SIG-M5 treated with dmso at 0.1 percent for 504 hours (cell line): ENCODE data around the gene LYRM4.

Experiments used
- DNase-seq: peaks from one replicate; lab custom pipeline; 2025; ENCODE audit not compliant: unreplicated experiment; lab: John Stamatoyannopoulos, UW

LYRM4 gene

DNA sequence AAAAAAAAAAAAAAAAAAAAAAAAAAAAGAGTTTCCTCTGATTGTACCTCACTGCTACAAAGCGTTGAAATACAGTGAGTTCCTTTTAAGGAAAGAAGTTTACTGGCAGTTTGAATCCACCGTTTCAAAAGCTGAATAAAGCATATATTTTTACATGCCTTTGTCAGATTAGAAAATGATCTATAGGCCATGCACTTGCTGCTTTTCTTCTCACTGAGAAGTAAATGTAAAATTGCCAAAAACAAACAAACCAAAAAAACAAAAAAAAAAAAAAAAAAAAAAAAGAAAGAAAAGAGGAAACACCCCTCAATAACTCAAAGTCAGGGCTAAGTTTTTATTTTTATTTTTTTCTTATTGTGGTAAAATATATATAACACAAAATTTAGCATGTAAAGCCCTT, 81.9 kb downstream of the LYRM4 start:
- no peak for DNase-seq

DNA sequence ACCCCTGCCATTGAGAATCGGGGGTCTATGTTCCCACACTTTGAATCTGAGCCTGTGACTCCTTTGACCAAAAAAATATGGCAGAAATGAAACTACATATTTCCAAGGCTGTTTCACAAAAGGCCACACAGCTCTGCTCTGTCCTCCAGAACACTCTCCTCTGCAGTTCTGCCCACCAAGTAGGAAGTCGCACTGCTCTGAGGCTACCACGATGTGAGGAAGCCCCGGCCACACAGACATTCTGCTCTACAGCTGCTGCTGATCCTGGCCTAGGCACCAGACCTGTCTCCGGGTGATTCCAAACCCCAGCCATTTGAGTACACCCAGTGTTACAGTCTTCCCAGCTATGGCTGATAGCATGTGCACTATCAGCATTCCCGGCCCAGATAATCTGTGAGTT, 85.1 kb downstream of the LYRM4 start:
- DNase-seq, result no peak

DNA sequence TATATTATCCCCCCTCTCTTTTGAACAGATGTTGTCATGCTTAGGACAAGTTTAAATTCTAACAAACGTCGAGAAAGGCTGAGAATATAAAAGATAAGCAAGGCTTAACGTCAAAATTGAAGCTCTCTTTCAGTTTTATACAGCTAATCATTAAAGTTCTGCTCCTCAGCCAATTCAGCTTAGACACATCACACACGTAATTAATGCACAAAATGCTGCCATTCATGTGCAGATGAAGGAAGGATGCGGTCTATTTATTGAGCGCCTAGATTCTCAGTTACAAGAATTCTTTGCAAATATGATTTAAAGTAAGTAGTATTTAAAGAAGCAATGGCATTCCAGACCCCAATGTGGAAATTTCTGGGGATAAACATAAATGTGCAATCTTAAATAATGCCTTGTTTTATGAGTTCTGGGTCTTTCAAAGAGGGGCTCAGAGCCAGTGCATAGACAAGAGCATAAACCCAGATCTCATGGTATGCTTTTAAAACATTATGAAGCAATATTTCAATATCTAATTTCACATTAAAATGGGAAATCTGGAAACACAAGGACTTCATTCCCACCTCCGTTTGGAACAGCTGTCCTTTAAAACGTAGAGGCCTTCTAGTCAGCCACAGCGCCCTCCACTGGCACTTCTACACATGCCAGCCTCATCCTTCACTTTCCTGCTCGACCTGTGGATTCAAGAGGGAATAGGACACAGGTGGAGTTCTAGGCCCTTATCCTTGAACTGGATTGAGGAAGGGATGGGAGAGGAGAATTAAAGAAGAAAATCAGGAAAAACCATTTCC, 85.8 kb downstream of the LYRM4 start:
- no peak for DNase-seq

DNA sequence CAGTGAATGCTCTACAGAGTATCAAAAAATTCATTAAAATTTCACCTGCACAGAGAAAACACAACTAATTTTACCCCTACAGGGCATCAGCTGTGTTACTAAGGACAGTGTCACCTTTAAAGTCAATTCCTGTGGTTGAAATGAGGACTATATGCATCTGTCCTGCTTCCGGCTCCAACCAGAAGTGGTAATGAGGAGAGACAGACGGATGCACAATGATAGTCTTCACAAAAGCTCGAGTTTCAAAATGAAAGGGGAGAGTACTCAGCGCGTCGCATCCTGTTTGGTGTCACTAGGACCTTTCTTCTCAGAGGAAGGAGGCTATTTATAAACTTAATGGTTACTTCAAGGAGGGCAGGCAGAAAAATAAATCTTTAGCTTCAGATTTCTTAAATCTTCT, 86.5 kb downstream of the LYRM4 start:
- DNase-seq, result no peak

DNA sequence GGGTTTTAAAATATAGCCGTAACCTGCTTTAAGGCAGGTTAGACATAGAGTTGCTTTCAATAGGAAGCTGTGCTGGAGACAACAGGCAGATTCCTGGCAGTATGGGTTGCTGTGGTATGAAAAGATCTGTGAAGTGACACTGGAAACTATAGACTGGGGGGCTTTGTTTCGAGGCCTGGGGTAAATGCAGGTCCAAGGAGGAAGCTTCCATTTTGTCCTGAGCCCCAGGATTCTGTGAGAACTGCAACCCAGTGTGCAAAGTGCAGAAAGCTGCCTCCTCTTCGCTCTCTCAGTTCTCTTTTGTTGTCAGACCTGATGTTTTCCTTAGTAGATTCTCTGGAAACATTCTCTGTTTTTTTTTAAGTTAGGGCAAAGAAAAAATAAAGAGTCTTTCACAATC, 86.9 kb downstream of the LYRM4 start:
- no peak for DNase-seq

DNA sequence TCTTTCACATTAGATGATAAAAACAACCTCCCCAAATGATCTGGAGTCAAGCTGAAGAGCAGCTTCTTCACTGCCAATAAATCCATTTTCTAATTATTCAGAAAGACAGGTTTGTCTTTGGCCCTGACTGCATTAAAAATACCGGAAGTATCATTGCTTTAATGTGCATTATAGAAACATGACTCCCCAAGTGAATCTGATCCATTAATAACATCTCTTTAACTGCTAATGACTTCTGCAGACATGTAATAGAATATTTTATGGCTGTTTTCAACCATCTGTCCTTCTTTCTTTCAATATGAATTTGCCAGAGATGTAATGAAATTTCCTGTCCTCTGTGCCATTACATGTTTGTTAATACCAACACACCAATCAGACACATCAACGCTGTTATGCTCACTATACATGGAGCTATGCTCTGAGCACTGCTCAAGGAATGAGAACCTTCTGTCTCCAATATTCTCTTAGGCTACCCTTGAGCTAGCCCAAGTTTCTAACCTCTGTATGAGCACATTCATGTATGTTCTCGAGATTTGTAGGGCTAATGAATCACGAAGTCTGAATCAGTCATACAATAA, 87.8 kb downstream of the LYRM4 start:
- DNase-seq, result no peak

DNA sequence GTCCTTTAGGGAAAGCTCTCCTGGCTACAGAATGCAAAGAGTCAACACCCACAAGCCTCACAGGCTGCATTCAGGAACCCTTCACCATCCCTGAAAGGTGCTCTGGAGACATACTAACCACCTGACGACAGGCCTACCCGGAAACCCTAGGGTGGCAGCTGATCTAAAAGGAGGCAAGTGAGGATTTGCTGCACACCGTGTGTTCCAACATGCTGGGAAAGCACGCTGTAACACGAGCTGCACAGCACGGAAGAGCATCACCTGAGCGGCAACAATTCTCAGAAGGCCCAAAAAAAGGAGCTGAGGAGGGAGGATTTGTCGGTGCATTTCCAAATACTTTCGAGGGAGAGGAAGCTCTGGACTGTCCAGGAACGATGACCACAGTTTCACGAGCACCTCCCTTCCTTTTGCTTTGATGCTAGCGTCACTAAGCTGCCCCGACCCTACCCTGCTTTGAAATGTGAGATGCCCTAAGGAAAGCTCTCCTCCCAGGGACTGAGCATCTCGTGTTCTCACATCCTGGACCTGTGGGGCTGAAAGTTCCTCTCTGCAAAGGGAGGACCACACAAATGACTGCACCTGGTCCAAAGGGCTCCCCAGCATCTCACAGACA, 88.6 kb downstream of the LYRM4 start:
- no peak for DNase-seq

DNA sequence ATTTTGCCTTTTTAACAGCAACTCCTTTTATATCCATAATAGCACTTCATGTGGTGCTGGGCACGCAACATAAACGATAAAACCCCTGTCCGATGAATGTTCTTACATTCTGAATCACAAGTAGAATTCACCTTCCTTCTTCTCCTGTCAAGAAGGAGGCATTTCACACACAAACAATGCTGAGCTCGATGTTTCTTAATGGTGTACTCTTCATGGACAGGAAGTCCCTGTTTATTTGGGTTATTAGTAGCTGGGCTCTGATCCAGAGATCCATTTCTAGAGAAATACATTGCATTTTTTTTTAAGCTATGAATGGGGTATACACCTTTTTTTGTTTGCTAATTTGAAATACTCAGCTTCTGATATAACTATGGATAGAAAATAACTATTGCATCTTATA, 93.2 kb downstream of the LYRM4 start:
- DNase-seq, result no peak

DNA sequence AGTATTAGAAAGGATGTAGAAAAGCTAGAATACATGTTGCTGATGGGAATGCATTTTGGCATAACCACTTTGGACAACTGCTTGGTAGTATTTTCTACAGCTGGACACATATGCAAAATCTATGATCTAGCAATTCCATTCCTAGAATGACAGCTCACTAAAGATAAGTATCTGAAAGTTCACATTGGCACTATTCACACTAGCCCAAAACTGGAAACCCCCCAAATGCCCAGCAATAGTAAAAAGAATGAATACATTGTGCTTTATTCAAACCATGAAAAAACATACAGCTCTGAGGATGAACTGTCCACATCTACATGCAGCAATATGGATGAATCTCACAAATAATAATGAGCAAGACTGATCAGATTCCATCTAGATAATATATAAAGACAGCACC, 96.7 kb downstream of the LYRM4 start:
- DNase-seq, result no peak

DNA sequence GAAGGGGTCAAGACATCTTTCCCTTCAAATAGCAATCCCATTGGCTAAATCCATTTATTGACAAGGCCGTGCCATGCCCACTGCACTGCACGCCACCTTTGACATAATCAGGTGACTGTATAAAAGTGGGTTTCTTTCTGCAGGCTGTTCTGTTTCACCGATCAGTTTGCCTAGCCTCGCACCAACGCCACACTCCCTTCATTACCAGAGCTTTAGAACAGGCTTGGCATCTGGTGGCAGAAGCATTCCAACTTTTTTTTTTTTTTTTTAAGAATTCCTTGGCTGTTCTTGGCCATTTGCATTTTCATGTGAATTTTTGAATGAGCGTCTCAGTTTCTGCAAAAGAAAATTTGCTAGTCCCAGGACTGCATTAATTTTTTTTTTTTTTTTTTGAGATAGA, 97.5 kb downstream of the LYRM4 start:
- no peak for DNase-seq

DNA sequence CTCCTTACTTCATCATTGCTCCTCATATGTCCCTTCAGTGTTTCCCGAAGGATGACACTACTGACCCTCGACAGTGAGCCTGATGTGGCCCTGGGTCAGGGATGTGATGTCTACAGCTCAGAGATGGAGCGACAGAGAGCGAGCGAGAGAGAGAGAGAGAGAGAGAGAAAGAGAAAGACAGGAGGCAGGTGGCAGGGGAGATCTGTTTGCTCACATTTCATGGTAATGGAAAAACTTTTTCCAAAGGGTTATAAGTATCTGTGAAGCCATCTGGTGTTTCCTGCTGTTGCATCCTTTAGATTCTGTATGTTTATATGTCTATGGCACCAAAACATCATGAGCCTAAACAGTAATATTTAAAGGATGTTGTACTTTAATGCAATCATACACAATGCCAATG, 98.4 kb downstream of the LYRM4 start:
- DNase-seq, result no peak

DNA sequence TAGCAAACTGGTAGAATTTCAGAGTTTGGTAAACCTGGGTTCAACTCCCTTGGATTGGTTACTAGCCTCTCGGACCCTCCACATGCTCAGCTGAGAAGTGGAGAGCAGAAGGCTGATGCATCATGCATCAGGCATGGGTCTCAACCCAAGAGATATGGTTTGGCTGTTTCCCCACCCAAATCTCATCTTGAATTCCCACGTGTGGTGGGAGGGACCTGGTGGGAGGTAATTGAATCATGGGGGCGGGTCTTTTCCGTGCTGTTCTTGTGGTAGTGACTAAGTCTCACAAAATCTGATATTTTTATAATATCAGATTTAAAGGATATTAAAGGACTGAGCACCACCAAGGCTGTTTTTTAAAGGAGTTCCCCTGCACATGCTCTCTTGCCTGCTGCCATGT, 100.5 kb downstream of the LYRM4 start:
- DNase-seq, result no peak

DNA sequence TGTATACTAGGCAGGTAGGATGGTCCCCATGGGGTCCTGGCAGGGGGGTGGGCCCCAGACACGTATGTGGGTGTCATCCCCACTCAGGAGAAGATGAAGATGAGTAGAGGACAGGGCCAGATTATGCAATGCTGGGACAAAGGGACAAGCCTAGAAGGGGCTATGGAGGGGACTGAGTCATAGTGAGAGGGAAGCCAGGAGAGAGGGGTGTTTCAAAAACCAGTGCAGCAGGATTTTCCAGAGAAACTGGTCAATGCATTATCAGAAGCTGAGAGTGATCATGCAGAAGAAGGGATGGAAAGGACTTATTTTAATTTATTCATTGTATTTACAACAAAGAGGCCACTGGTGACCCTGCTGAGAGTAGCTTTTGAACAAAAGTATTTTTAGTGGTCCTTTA, 101.6 kb downstream of the LYRM4 start:
- no peak for DNase-seq

DNA sequence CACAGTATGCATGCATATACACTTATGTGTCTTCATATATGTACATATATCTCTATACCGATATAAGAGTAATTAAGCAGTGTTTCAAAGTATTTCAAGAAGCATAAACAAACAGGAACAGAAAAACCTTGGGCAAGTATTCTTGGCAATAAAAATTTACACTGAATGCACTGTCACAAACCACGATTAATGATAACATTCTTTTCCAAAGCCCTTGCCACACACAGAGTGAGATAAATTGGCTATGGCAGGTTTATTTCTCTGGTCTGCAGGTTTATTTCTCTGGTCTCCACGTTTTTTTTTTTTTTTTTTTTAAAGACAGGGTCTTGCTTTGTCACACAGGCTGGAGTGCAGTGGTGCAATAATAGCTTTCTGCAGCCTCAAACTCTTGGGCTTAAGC, 102.6 kb downstream of the LYRM4 start:
- DNase-seq, result no peak

DNA sequence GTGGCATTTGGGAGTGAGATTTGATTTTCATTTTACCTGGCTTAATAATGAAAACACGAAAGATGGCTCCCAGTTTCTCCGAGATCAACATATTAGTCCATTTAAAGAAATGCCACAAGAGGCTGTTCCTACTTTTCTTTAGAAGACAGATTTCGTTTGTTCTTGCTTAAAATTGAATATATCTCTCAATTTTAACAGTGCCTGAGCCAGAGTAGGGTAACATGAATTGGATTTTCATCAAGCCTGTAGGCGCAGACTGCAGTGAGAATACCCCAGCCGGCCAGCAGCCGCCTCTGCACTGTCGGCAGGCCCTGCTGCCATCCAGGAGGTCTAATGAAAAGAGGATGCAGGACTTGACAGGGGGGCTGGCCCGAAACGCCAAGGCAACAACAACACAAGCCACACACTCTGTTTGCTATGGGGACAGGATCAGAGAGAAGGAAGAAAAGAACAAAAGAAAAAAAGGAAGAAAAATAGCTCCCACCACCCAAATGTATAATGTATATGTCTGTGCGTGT, 103.1 kb downstream of the LYRM4 start:
- DNase-seq, result no peak

DNA sequence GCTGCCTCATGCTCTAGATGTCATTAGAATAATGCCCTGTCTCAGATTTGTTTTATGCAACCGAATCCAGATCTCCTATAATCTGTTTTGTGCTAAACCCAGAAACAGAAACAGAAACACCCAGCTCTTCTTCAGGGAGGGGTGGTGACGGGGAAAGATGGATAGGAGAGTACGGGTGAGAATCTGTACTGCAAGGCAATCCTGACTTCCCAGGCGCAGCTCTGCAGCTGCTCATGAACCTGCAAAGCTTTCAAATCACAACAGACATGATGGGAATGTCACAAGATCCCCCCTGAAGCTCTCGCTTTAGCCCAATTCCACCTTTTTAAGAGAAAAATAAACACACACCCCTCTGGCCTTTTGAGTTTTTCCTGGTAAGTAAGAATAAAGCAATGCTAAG, 104.1 kb downstream of the LYRM4 start:
- no peak for DNase-seq

DNA sequence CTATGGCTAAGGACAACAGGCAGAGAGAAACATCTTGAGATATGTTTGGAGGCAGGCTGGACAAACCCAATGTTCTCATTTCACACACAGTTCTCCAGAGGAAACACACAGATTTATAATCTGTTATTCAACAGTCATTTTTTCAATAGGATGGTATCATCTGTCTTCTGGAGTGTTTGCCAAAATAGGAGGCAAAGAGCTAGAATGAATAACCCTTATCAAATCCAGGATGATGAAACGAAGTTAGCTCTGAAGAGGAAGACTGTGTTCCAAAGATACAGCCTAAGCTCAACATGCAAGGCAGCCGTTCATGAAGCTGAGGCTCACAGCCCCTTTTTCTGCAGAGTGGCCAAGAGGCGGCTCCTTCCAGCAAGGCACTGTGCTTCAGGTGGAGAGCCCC, 104.8 kb downstream of the LYRM4 start:
- DNase-seq, result no peak

DNA sequence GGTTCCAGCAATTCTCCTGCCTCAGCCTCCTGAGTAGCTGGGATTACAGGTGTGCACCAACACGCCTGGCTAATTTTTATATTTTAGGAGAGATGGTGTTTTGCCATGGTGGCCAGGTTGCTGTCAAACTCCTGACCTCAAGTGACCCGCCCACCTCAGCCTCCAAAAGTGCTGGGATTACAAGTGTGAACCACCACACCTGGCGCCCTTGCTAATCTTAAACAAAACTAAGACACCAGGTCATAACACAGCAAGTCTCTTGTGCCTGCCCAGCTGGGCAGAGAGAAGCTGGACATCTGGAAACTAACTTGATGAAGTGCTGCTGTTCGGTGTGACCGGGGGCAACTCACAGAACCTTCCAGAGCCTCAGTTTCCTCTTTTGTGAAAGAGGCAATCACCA, 107.6 kb downstream of the LYRM4 start:
- DNase-seq, result no peak

DNA sequence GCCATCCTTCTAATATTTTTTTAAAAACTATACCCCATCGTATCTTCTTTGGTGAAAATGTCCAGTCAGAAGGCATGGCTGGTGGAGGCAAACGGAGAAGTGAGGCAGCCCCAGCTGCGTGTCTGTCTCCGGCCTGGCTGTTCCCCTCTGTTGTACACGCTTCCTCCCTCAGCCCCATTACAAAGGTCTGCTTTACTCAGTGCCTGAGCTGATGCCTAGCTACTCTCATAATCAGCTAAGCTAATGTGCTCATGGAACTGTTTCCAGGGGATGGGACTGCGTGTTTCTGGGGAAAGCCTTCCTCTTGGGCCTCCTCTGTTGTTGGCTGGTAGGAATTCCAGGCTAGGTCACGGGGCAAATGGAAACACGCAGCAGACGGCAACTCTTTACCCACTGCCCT, 108.3 kb downstream of the LYRM4 start:
- no peak for DNase-seq

DNA sequence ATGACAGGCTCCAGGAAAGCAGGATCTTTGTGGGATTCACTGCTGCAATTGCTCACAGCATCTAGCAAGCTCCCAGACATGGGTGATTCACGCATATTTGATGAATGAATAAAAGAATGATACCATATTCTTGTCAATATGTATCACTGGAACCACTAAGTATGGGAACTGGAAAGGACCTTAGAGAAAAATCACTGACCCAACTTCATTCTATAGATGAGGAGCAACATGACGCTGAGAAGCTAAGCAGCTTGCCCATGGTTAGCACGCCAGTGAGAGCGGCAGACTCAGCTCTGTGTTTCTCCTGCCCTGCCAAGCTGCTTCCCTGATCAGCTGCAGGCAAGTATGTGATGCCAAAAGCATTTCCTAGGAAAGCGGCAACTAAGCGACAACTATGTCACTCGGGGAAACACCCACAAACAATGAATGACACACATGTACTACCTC, 108.8 kb downstream of the LYRM4 start:
- no peak for DNase-seq

DNA sequence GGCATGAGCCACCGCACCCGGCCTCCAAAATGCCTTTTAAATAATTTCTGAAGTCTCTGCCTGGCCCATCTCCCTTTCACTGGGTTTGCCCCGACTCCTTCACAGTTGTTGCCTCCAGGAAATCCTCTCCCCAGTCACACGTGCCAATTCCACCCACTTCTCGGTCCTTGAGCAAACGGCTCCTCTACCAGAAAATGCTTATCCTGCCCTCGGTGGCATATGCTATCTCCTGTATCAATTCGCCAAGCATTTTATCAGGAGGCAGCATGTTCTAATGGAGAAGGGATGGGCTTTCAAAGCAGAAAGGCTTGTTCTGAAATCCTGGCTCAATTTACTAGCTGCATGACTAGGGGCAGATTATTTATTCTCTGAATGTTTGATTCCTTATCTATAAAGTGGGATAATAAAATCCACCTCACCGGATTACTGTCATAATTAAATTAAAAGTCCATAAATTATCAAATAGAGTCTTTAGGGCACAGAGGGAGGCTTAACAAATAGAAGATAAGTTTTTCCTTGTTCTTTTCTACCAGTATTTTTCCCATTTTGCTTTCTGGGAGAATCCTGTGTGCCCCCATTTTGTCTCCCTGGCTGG, 109.3 kb downstream of the LYRM4 start:
- no peak for DNase-seq

DNA sequence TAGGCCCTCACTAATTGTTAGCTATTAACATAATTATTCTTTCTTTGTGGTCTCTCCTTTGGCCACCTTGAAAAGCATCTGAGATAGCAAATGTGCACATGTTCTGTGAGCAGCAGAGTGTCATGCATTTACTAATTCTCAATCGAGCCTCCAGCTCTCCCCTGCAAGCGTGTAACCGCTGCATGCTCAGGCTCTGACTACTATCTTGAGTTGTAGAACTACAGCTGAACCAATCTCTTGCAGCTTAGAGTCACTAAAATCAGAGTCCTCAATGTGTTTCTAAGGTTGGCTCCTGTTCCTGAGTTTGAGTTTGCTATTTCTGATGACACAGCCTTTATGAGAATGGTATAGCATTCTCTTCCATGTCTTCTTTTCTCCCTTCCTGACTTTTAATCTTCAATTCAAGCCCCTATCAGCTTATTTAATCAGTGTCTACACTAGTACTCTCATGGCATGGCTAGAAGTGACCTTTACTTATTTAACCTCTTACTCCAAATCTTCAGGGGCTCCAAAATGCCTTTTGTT, 110.1 kb downstream of the LYRM4 start:
- DNase-seq, result no peak
